HepG2 (cell line): ENCODE measurements around the gene SPTBN4. TPM values are rescaled to one million over a fixed set of nuclear protein-coding genes. Genes with fewer than 3 reads are reported as not detected.

ENCODE experiments used
- ARNT ChIP-seq: fragments of 450-650 bp; IDR thresholded peaks from 2 replicates; pipeline ENCODE4 v1.6.1; 2017
- FOXA1 ChIP-seq, 2 experiments: fragments of 450-650 bp in 1 of 2; sonication (generic) in 1 of 2; formaldehyde crosslinking in 1 of 2; IDR thresholded peaks; 2 replicates each; pipeline versions ENCODE4 v1.4.0 to v1.6.1; 2016 to 2020; ENCODE audit warnings: missing genetic modification reagents in 1 of 2
- KLF11 ChIP-seq: IDR thresholded peaks from 2 replicates; pipeline ENCODE4 v1.6.1; 2016; ENCODE audit warnings: missing compliant biosample characterization
- LRRFIP1 ChIP-seq: sonication (generic); formaldehyde crosslinking; conservative IDR thresholded peaks from 2 replicates; pipeline ENCODE4 v1.4.0; 2020; ENCODE audit warnings: missing genetic modification reagents
- MBD4 ChIP-seq: IDR thresholded peaks from 2 replicates; pipeline ENCODE4 v1.6.1; 2012; ENCODE audit warnings: low read length, inconsistent platforms, borderline replicate concordance
- MTA1 ChIP-seq: sonication (generic); formaldehyde crosslinking; IDR thresholded peaks from 2 replicates; pipeline ENCODE4 v1.4.0; 2020; ENCODE audit warnings: missing genetic modification reagents, mild to moderate bottlenecking, borderline replicate concordance
- MXD1 ChIP-seq: sonication (generic); formaldehyde crosslinking; IDR thresholded peaks from 2 replicates; pipeline ENCODE4 v1.4.0; 2020; ENCODE audit warnings: mild to moderate bottlenecking, missing genetic modification reagents
- MXD4 ChIP-seq: IDR thresholded peaks from 2 replicates; pipeline ENCODE4 v1.6.1; 2016; ENCODE audit warnings: mild to moderate bottlenecking, missing biosample characterization, missing genetic modification reagents
- PREB ChIP-seq: sonication (generic); formaldehyde crosslinking; IDR thresholded peaks from 2 replicates; pipeline ENCODE4 v1.4.0; 2020; ENCODE audit warnings: missing genetic modification reagents
- RFX3 ChIP-seq: IDR thresholded peaks from 2 replicates; pipeline ENCODE4 v1.6.1; 2016; ENCODE audit warnings: missing biosample characterization, missing genetic modification reagents
- SAFB2 ChIP-seq: sonication (generic); formaldehyde crosslinking; IDR thresholded peaks from 2 replicates; pipeline ENCODE4 v1.5.1; 2020; ENCODE audit warnings: missing genetic modification reagents, low read depth, mild to moderate bottlenecking, borderline replicate concordance
- WIZ ChIP-seq: sonication (generic); formaldehyde crosslinking; IDR thresholded peaks from 2 replicates; pipeline ENCODE4 v1.5.1; 2020; ENCODE audit warnings: mild to moderate bottlenecking, missing genetic modification reagents
- ZBTB37 ChIP-seq: sonication (generic); formaldehyde crosslinking; IDR thresholded peaks from 2 replicates; pipeline ENCODE4 v1.4.0; 2020; ENCODE audit warnings: mild to moderate bottlenecking, missing genetic modification reagents
- ZFYVE20 ChIP-seq: sonication (generic); formaldehyde crosslinking; IDR thresholded peaks from 2 replicates; pipeline ENCODE4 v1.8.0; 2023; ENCODE audit warnings: low read depth, mild to moderate bottlenecking, moderate library complexity, missing genetic modification reagents, borderline replicate concordance
- ZIK1 ChIP-seq: sonication (generic); formaldehyde crosslinking; IDR thresholded peaks from 2 replicates; pipeline ENCODE4 v1.5.0; 2020; ENCODE audit warnings: mild to moderate bottlenecking, low read depth, missing genetic modification reagents, borderline replicate concordance
- ZNF337 ChIP-seq: sonication (generic); formaldehyde crosslinking; IDR thresholded peaks from 2 replicates; pipeline ENCODE4 v1.5.1; 2020; ENCODE audit warnings: missing genetic modification reagents, low read depth, mild to moderate bottlenecking, borderline replicate concordance
- ZNF512B ChIP-seq: sonication (generic); formaldehyde crosslinking; IDR thresholded peaks from 2 replicates; pipeline ENCODE4 v1.5.1; 2020; ENCODE audit warnings: missing genetic modification reagents, mild to moderate bottlenecking, borderline replicate concordance
- ZNF549 ChIP-seq: sonication (generic); formaldehyde crosslinking; IDR thresholded peaks from 2 replicates; pipeline ENCODE4 v1.5.0; 2020; ENCODE audit warnings: missing genetic modification reagents
- ZNF749 ChIP-seq: sonication (generic); formaldehyde crosslinking; IDR thresholded peaks from 2 replicates; pipeline ENCODE4 v1.8.0; 2022; ENCODE audit warnings: mild to moderate bottlenecking, missing genetic modification reagents, moderate library complexity, borderline replicate concordance
- ZNF75D ChIP-seq: sonication (generic); formaldehyde crosslinking; IDR thresholded peaks from 2 replicates; pipeline ENCODE4 v1.8.1; 2023; ENCODE audit warnings: missing genetic modification reagents, mild to moderate bottlenecking, borderline replicate concordance
- ZNF891 ChIP-seq: sonication (generic); formaldehyde crosslinking; IDR thresholded peaks from 2 replicates; pipeline ENCODE4 v1.5.0; 2020; ENCODE audit warnings: mild to moderate bottlenecking, missing genetic modification reagents
- polyA plus RNA-seq, 8 experiments: library from polyadenylated mRNA; depleted of rRNA in 3 of 8; stranded (reverse) in 7 of 8; unstranded in 1 of 8; fragments of >200 nt; fragmentation: Illumina TruSeq in 4 of 8; extraction: Trizol in 4 of 8; gene quantifications; 2 replicates each; pipeline versions ENCODE4 v1.2.1 to v1.2.3, GENCODE V29; 2011 to 2016; ENCODE audit warnings: low read depth in 4 of 8, missing spikeins in 1 of 8, mixed read lengths in 1 of 8; ENCODE audit not compliant: insufficient read depth in 1 of 8
- total RNA-seq, 5 experiments: library from RNA; depleted of rRNA; stranded (reverse); fragments of >200 nt; fragmentation: Illumina TruSeq; extraction: Trizol; gene quantifications; 2 replicates each; pipeline ENCODE4 v1.2.3, GENCODE V29; 2016; ENCODE audit warnings: low read depth in 1 of 5

Gene SPTBN4
- total and polyA plus RNA-seq, 2 of the 13 experiments (the other 11 are each of a cell fraction or from before 2014, with no cell fraction given), result 0.11 TPM

DNA sequence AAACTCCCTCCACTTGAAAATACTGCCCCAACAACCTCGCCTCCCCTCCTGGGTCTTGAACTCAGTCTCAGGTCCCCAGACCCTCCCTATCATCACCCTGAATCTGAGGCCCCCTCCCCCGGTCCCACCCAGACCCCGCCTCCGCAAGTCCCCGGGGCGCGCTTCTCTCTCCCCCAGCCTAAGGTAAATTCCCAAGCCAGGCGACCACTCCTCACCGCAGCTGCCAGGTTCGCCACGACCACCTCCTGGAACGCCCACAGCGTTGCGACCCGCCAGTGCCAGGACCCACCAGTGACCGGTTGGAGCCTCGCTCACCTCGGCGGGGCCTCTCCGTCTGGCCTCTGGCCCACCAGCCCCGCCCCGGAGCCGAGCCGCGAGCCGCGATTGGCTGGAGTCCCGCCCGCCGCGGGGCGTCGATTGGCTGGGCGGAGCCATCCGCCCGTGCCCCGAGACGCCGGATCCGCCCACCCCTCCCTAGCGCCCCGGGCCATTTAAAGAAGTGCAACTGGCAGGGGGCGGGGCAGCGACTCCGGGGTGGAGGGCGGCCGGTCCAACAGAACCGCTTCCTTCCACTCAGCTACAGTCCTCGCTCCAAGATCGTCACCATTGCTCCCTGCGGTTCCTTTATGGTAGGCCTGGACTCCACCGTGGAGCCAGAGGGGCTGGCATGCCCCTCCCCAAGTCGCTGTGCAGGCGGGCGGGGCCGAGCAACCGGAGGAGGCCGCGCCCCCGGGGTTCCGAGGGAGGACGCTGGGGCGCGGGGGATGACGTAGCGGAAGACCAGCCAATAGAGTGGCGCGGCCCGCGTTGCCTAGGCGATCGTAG is 22.6 kb upstream of the SPTBN4 start, which contains the start of gene SERTAD3 (continued):
- no peak for TF ChIP-seq LRRFIP1
- no peak for TF ChIP-seq ZNF75D (CRISPR knock-in tag)
- no peak for TF ChIP-seq MTA1 (CRISPR knock-in tag)
- peak; percentile 85 for TF ChIP-seq RFX3 (CRISPR knock-in tag)
- TF ChIP-seq ZNF891 (CRISPR knock-in tag), result no peak; the same call in 1 of the 2 replicates
- peak; percentile 81; the same call in 1 of the 2 replicates for TF ChIP-seq MXD1 (CRISPR knock-in tag)
- no peak for TF ChIP-seq ZNF549 (CRISPR knock-in tag)
- TF ChIP-seq FOXA1 (IDR thresholded peaks at IDR 0.05), result no peak
- TF ChIP-seq FOXA1 (CRISPR knock-in tag; IDR thresholded peaks at IDR 0.05), result no peak
- no peak for TF ChIP-seq MBD4
- TF ChIP-seq WIZ (CRISPR knock-in tag), result no peak
- TF ChIP-seq ZFYVE20 (CRISPR knock-in tag), result no peak
- TF ChIP-seq SAFB2, result no peak
- no peak for TF ChIP-seq ZNF337 (CRISPR knock-in tag)
- no peak for TF ChIP-seq ZNF512B (CRISPR knock-in tag)
- peak; percentile 84; the same call in 1 of the 2 replicates for TF ChIP-seq MXD4 (CRISPR knock-in tag)
- no peak; the same call in 1 of the 2 replicates for TF ChIP-seq KLF11 (CRISPR knock-in tag)
- peak; percentile 33; the same call in 1 of the 2 replicates for TF ChIP-seq ZIK1 (CRISPR knock-in tag)
- peak; percentile 75; the same call in 1 of the 2 replicates for TF ChIP-seq ZNF749
- TF ChIP-seq PREB (CRISPR knock-in tag), result no peak
- no peak for TF ChIP-seq ZBTB37 (CRISPR knock-in tag)
- no peak for TF ChIP-seq ARNT
